Measurements from ENCODE around the gene EPB41L3. TPM values are rescaled to one million over a fixed set of nuclear protein-coding genes. Genes with fewer than 3 reads are reported as not detected.

Gene EPB41L3
- total RNA-seq, 2 donors from 2014 or later, result 37.4 to 77.2 TPM

GRCh38 chr18:5463831-5464230 lies 80.0 kb downstream of the EPB41L3 start:
- no peaks in the 10 kb centered on the region for H3K4me1 ChIP-seq (ENCODE audit: control insufficient read depth in 1 of 2, low read depth in 2 of 2)
- TF ChIP-seq CTCF (IDR thresholded peaks at IDR 0.05), result no peak
- DNase-seq (ENCODE audit: low spot score) (no peak), ATAC-seq (ENCODE audit: insufficient number of reproducible peaks, low FRiP score, low read depth) (no peak)
- H3K27ac ChIP-seq, result no peak overlapping the region
- no peaks in the 10 kb centered on the region for H3K9me3 ChIP-seq
- no peaks in the 10 kb centered on the region for H3K27me3 ChIP-seq (replicated peaks; ENCODE audit: insufficient read depth)
- no peak overlapping the region for H3K4me3 ChIP-seq
- no peaks in the 10 kb centered on the region for H3K36me3 ChIP-seq

GRCh38 chr18:5463390-5463789 lies 80.4 kb downstream of the EPB41L3 start:
- no peaks in the 10 kb centered on the region for H3K27me3 ChIP-seq (replicated peaks; ENCODE audit: insufficient read depth)
- ATAC-seq (ENCODE audit: insufficient number of reproducible peaks, low FRiP score, low read depth) (peak; percentile 29), DNase-seq (ENCODE audit: low spot score) (peak; percentile 28)
- H3K4me1 ChIP-seq (ENCODE audit: control insufficient read depth in 1 of 2, low read depth in 2 of 2), result no peaks in the 10 kb centered on the region
- no peaks in the 10 kb centered on the region for H3K9me3 ChIP-seq
- no peaks in the 10 kb centered on the region for H3K36me3 ChIP-seq
- peak overlapping the region in 1 of 2 donors; percentile 19 for H3K27ac ChIP-seq
- H3K4me3 ChIP-seq, result no peak overlapping the region
- TF ChIP-seq CTCF (IDR thresholded peaks at IDR 0.05), result no peak

- Histone ChIP-seq H3K36me3 (no peaks in the 10 kb centered on the region), H3K4me3 (no peak overlapping the region), H3K27me3 (replicated peaks; ENCODE audit: insufficient read depth) (no peaks in the 10 kb centered on the region), H3K4me1 (ENCODE audit: control insufficient read depth in 1 of 2, low read depth in 2 of 2) (no peaks in the 10 kb centered on the region), H3K9me3 (no peaks in the 10 kb centered on the region), H3K27ac (no peak overlapping the region)
- TF ChIP-seq CTCF (IDR thresholded peaks at IDR 0.05), result no peak
- DNase-seq (ENCODE audit: low spot score) (no peak), ATAC-seq (ENCODE audit: insufficient number of reproducible peaks, low FRiP score, low read depth) (no peak)
These were observed 81.6 kb downstream of the EPB41L3 start for GRCh38 chr18:5462227-5462626.

- Histone ChIP-seq H3K9me3 (no peaks in the 10 kb centered on the region), H3K36me3 (no peaks in the 10 kb centered on the region), H3K4me1 (ENCODE audit: control insufficient read depth in 1 of 2, low read depth in 2 of 2) (no peaks in the 10 kb centered on the region), H3K4me3 (no peak overlapping the region), H3K27me3 (replicated peaks; ENCODE audit: insufficient read depth) (no peaks in the 10 kb centered on the region), H3K27ac (no peak overlapping the region)
- ATAC-seq (ENCODE audit: insufficient number of reproducible peaks, low FRiP score, low read depth) (no peak), DNase-seq (ENCODE audit: low spot score) (no peak)
- no peak for TF ChIP-seq CTCF (IDR thresholded peaks at IDR 0.05)
These were observed 82.8 kb downstream of the EPB41L3 start for GRCh38 chr18:5461041-5461440.

- Histone ChIP-seq H3K9me3 (no peaks in the 10 kb centered on the region), H3K4me3 (no peak overlapping the region), H3K27me3 (replicated peaks; ENCODE audit: insufficient read depth) (no peaks in the 10 kb centered on the region), H3K27ac (no peak overlapping the region), H3K36me3 (no peaks in the 10 kb centered on the region), H3K4me1 (ENCODE audit: control insufficient read depth in 1 of 2, low read depth in 2 of 2) (no peaks in the 10 kb centered on the region)
- ATAC-seq (ENCODE audit: insufficient number of reproducible peaks, low FRiP score, low read depth) (no peak), DNase-seq (ENCODE audit: low spot score) (no peak)
- TF ChIP-seq CTCF (IDR thresholded peaks at IDR 0.05), result no peak
These were observed 86.3 kb downstream of the EPB41L3 start for GRCh38 chr18:5457462-5457957.

All from thoracic aorta (tissue), 2 donors.